Upper lobe of left lung (tissue), 6 donors: ENCODE results near the gene FXYD6. TPM values are rescaled to one million over a fixed set of nuclear protein-coding genes. Genes with fewer than 3 reads are reported as not detected.

Experiments used
- ATAC-seq, 2 donors: fragments of 200-7000 bp; cut with Tn5 transposase; one replicate each; pipeline ENCODE4 v1.9.1; 2022; ENCODE audit warnings: mild to moderate bottlenecking in 2 of 2, moderate library complexity in 2 of 2; ENCODE audit not compliant: low FRiP score in 2 of 2
- DNase-seq, 2 donors: peaks; one replicate each; pipeline ENCODE4 v3.0.0-alpha.2; 2019 to 2020
- H3K27ac ChIP-seq, 4 donors: fragments of 200-600 bp; sonication (generic); one replicate each; pipeline ENCODE4 v1.5.1; 2016 to 2019
- H3K27me3 ChIP-seq, 4 donors: fragments of 200-600 bp; sonication (generic); one replicate each; pipeline ENCODE4 v1.5.1; 2017 to 2019
- H3K36me3 ChIP-seq, 4 donors: fragments of 200-600 bp; sonication (generic); one replicate each; pipeline ENCODE4 v1.5.1; 2016 to 2019
- H3K4me1 ChIP-seq, 4 donors: fragments of 200-600 bp; sonication (generic); one replicate each; pipeline ENCODE4 v1.5.1; 2018 to 2019
- H3K4me3 ChIP-seq, 4 donors: fragments of 200-600 bp; sonication (generic); one replicate each; pipeline ENCODE4 v1.5.1; 2017 to 2019; ENCODE audit warnings: mild to moderate bottlenecking in 2 of 4, moderate library complexity in 1 of 4
- H3K9me3 ChIP-seq, 4 donors: fragments of 200-600 bp; sonication (generic); one replicate each; pipeline ENCODE4 v1.5.1; 2018 to 2019
- CTCF ChIP-seq, 6 experiments: fragments of 450-650 bp in 4 of 6; fragments of 200-600 bp in 2 of 6; sonication (generic) in 2 of 6; IDR thresholded peaks; one replicate each; pipeline ENCODE4 v1.5.1; 2016 to 2019; ENCODE audit warnings: antibody characterized with exemption in 6 of 6
- EP300 ChIP-seq, 4 donors: sonication (generic); formaldehyde crosslinking; IDR thresholded peaks; one replicate each; pipeline ENCODE4 v1.5.1; 2017; ENCODE audit warnings: antibody characterized with exemption in 4 of 4, control low read depth in 2 of 4
- POLR2A ChIP-seq, 4 donors: fragments of 450-650 bp; IDR thresholded peaks; one replicate each; pipeline ENCODE4 v1.5.1; 2016 to 2017; ENCODE audit warnings: antibody characterized with exemption in 4 of 4, mild to moderate bottlenecking in 2 of 4
- POLR2AphosphoS5 ChIP-seq, 2 donors: sonication (generic); formaldehyde crosslinking; IDR thresholded peaks; one replicate each; pipeline ENCODE4 v1.5.1; 2017; ENCODE audit warnings: antibody characterized with exemption in 2 of 2
- WGBS, 2 donors: methylation state at CpG; one replicate each; pipeline ENCODE4 v1.1.5; 2017 to 2018; 5-methylcytosine and 5-hydroxymethylcytosine counted together
- total RNA-seq, 6 donors: library from RNA; depleted of rRNA in 4 of 6; stranded (reverse); fragments of >200 nt in 4 of 6; gene quantifications; one replicate each; pipeline versions ENCODE4 v1.1.0 to v1.2.1, GENCODE V29; 2016 to 2021
- donor health status: DM: no; HTN: no; CAD: no; lungs with moderate emphysema.
- donor health status: DM: no; HTN: yes; CAD: no; lungs with severe emphysema.

Gene FXYD6
- total RNA-seq, 6 donors from 2014 or later, result 16.2 to 61.4 (median 33.8) TPM

GRCh38 chr11:117918366-117919255, 42.2 kb upstream of the FXYD6 start:
- Histone ChIP-seq H3K4me1 (peaks cover 0 to 3% (median 0%) of the 10 kb centered on the region in 4 donors), H3K9me3 (no peaks in the 10 kb centered on the region), H3K27ac (no peak overlapping the region), H3K36me3 (no peaks in the 10 kb centered on the region), H3K4me3 (no peak overlapping the region), H3K27me3 (no peaks in the 10 kb centered on the region)
- ATAC-seq (no peak), DNase-seq (peak in 1 of 2 donors; percentile 46)
- TF ChIP-seq CTCF (IDR thresholded peaks at IDR 0.05), result no peak
- no peak for TF ChIP-seq EP300 (IDR thresholded peaks at IDR 0.05)
- TF ChIP-seq POLR2A (IDR thresholded peaks at IDR 0.05), result no peak
- no peak for TF ChIP-seq POLR2AphosphoS5 (IDR thresholded peaks at IDR 0.05)
- WGBS, 2 donors, result 94% methylated on average over 14 to 17 of the region's 17 CpGs

- no peak overlapping the region for H3K4me3 ChIP-seq
- DNase-seq, result no peak
- TF ChIP-seq POLR2A (IDR thresholded peaks at IDR 0.05) (no peak), CTCF (IDR thresholded peaks at IDR 0.05) (no peak), POLR2AphosphoS5 (IDR thresholded peaks at IDR 0.05) (no peak), EP300 (IDR thresholded peaks at IDR 0.05) (no peak)
- peaks cover 0 to 3% (median 0%) of the 10 kb centered on the region in 4 donors for H3K4me1 ChIP-seq
- 95 to 96% methylated on average over 2 to 5 of the region's 5 CpGs for WGBS, 2 donors
- no peaks in the 10 kb centered on the region for H3K36me3 ChIP-seq
- ATAC-seq, result no peak
- no peaks in the 10 kb centered on the region for H3K27me3 ChIP-seq
- no peak overlapping the region for H3K27ac ChIP-seq
- H3K9me3 ChIP-seq, result no peaks in the 10 kb centered on the region
Measured at GRCh38 chr11:117917591-117918151, 41.2 kb upstream of the FXYD6 start.

- H3K4me3 ChIP-seq, result no peak overlapping the region
- no peak overlapping the region for H3K27ac ChIP-seq
- ATAC-seq (no peak), DNase-seq (peak in 1 of 2 donors; percentile 47)
- no peaks in the 10 kb centered on the region for H3K36me3 ChIP-seq
- TF ChIP-seq EP300 (IDR thresholded peaks at IDR 0.05), result no peak
- no peak for TF ChIP-seq CTCF (IDR thresholded peaks at IDR 0.05)
- no peak for TF ChIP-seq POLR2A (IDR thresholded peaks at IDR 0.05)
- no peak for TF ChIP-seq POLR2AphosphoS5 (IDR thresholded peaks at IDR 0.05)
- peaks cover 0 to 3% (median 0%) of the 10 kb centered on the region in 4 donors for H3K4me1 ChIP-seq
- whole genome bisulfite sequencing, 2 donors, result 96 to 99% methylated on average over 9 to 11 of the region's 11 CpGs
- no peaks in the 10 kb centered on the region for H3K27me3 ChIP-seq
- H3K9me3 ChIP-seq, result no peaks in the 10 kb centered on the region
Measured at GRCh38 chr11:117916956-117917355, 40.5 kb upstream of the FXYD6 start.

GRCh38 chr11:117915672-117916235, 39.3 kb upstream of the FXYD6 start:
- ATAC-seq, result no peak
- TF ChIP-seq POLR2A (IDR thresholded peaks at IDR 0.05) (no peak), EP300 (IDR thresholded peaks at IDR 0.05) (no peak)
- no peak overlapping the region for H3K27ac ChIP-seq
- no peak overlapping the region for H3K4me3 ChIP-seq
- H3K4me1 ChIP-seq, result peaks cover 0 to 3% (median 0%) of the 10 kb centered on the region in 4 donors
- H3K9me3 ChIP-seq, result no peaks in the 10 kb centered on the region
- WGBS, 2 donors, result 88% methylated on average over 6 to 9 of the region's 9 CpGs
- H3K27me3 ChIP-seq, result no peaks in the 10 kb centered on the region
- peaks cover 0 to 1% (median 0%) of the 10 kb centered on the region in 4 donors for H3K36me3 ChIP-seq
- DNase-seq, result peak in 1 of 2 donors; percentile 14

GRCh38 chr11:117914991-117915618, 38.6 kb upstream of the FXYD6 start:
- Histone ChIP-seq H3K4me1 (peaks cover 0 to 3% (median 0%) of the 10 kb centered on the region in 4 donors), H3K27ac (no peak overlapping the region), H3K36me3 (peaks cover 0 to 2% (median 0%) of the 10 kb centered on the region in 4 donors), H3K9me3 (no peaks in the 10 kb centered on the region), H3K27me3 (no peaks in the 10 kb centered on the region), H3K4me3 (no peak overlapping the region)
- 71% methylated on average over 7 to 10 of the region's 10 CpGs for WGBS, 2 donors
- TF ChIP-seq POLR2AphosphoS5 (IDR thresholded peaks at IDR 0.05) (no peak), POLR2A (IDR thresholded peaks at IDR 0.05) (no peak), EP300 (IDR thresholded peaks at IDR 0.05) (no peak), CTCF (IDR thresholded peaks at IDR 0.05) (no peak)
- ATAC-seq (no peak), DNase-seq (no peak)
